B cell (primary cell): ENCODE data around the gene PYROXD2.

Experiments
- CTCF ChIP-seq: fragments of 200-600 bp; IDR thresholded peaks from one replicate; pipeline ENCODE4 v1.8.0; 2022; ENCODE audit warnings: antibody characterized with exemption, mild to moderate bottlenecking
- EZH2 ChIP-seq: IDR thresholded peaks from 2 replicates; pipeline ENCODE4 v1.6.1; 2012; ENCODE audit warnings: borderline replicate concordance, low read depth, mild to moderate bottlenecking, moderate library complexity, low read length; ENCODE audit not compliant: insufficient read depth, poor library complexity, severe bottlenecking

- no peak for TF ChIP-seq CTCF
- TF ChIP-seq EZH2: no peak
Measured at GRCh38 chr10:98383869-98384268, 31.1 kb downstream of the PYROXD2 start.
